ENCODE measurements around the gene ZNF771. TPM values are rescaled to one million over a fixed set of nuclear protein-coding genes. Genes with fewer than 3 reads are reported as not detected.

The ZNF771 gene
- total RNA-seq, 1 experiment from 2014 or later: 11.3 TPM

DNA sequence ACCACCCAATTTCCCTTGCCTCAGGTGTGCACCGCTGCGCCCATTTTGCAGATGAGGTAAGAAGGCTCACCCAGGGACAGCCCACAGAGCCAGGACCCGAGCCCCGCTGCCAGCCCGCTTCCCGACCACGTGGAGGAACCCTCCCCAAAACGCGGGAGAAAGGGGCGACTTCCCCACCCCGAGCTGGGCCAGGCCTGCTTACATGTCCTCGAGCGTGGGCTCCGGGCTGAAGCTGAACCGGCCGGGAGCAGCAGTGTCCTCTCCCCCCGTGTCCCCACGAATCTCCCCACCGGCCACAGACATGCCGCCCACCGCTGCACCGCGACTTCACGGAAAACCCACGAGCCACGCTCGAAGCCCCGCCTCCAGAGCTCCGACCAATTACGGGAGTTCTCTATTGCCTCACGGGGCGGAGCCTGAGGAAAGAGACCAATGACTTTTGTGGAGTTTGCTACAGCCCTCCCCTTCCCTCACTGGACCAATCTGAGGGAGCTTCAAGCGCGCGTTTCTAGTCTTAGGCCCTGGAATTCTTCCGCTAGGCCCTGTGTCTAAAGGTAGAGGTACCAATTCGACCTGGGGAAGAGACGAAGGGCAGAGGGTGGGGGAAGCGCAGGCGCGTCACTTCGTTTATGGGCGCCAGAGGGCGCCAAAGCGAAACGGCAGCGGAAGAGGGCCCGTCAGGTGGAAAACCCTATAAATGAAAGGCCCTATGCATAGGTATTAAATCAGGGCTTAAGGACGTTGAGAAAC lies 22.4 kb downstream of the ZNF771 start, which contains the start of gene DCTPP1:
Gene DCTPP1 (minus strand): TSS at position 353 of the 750 bp plus-strand sequence. CDS start 50 bp downstream, at position 303.
- H3K4me3 Mint-ChIP-seq (ENCODE audit: low read depth, unreplicated experiment): no peak within 1 kb of the TSS
- no peaks in the 10 kb centered on the region for H3K27me3 Mint-ChIP-seq (ENCODE audit: unreplicated experiment)
- intact Hi-C loops (cut with micrococcal nuclease; ENCODE audit: unreplicated experiment): loop anchor here (1.0 to 10.0 kb wide), 4 partner anchors 15 to 198 kb away; partner anchors contain the start of genes SEPHS2, ZNF747 and ZNF785
- no peaks in the 10 kb centered on the region for H3K9me3 Mint-ChIP-seq (ENCODE audit: low read depth, unreplicated experiment)
- peak; percentile 97 for DNase-seq
- H3K36me3 Mint-ChIP-seq (ENCODE audit: insufficient read depth, unreplicated experiment): peaks cover 26% of the 10 kb centered on the region
- TF ChIP-seq CTCF (IDR thresholded peaks at IDR 0.05; ENCODE audit: unreplicated experiment): peak; percentile 92
- CTCF ChIA-PET: interaction anchor here (0.6 to 2.4 kb wide), 33 partner anchors 10 to 410 kb away, joined by 3 to 33 read pairs (median 5); partner anchors contain the start of genes ALDOA, FBRS, PRR14 and TBC1D10B
- no peak within 1 kb of the TSS for H3K27ac Mint-ChIP-seq (ENCODE audit: unreplicated experiment)
- H3K4me1 Mint-ChIP-seq (ENCODE audit: low read depth, unreplicated experiment): peaks cover 17% of the 10 kb centered on the region
- no TSS peak for BruUV-seq (replicated peaks)

DNA sequence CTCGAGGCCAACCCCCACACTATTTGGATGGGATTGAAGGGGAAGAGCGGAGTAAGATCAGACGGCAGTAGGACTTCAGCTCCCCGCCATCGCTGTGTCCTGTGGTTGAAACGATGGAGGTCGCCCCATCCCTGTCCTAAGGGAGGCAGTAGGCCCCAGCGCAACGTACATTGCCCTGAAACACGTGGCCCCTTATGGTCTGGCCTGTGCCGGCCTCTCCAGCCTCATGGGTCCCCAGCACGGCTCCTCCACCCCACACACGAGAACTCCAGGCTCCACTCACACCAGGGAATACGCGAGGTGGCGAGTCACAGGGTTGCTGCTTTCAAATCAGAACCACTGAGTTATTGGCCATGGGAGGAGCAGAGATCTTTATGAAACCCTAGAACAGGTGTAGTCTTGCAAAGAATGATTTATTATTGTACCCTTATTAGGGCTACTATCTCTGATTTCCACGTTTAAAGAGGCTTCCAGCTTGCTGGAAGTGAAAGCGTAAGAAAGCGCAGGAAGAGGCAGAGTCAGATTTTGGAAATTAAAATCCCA lies 23.1 kb downstream of the ZNF771 start:
- no peak for DNase-seq
- Mint-ChIP-seq H3K4me3 (ENCODE audit: low read depth, unreplicated experiment) (no peak overlapping the region), H3K9me3 (ENCODE audit: low read depth, unreplicated experiment) (no peaks in the 10 kb centered on the region)

DNA sequence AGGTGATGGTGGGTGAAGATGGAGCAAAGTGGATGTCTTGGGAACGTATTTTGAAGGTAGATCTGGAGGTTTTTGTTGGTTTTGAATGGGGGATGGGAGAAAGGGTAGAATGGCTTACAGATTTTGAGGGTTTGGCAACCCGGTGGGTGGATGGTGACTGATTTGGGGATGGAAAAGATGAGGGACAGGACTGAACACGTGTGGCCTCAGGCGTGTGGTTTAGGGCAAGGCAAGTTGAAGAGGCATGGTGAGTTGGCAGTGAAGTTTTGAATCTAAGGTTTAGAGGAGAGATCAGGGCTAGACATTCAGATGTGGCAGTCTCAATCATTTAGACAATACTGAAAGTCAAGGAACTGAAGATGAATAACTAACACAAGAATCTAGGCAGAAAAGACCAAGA lies 27.4 kb downstream of the ZNF771 start:
- DNase-seq: no peak
- H3K36me3 Mint-ChIP-seq (ENCODE audit: insufficient read depth, unreplicated experiment): no peaks in the 10 kb centered on the region
- no TSS peak for BruUV-seq (replicated peaks)
- peaks cover 8% of the 10 kb centered on the region for H3K4me1 Mint-ChIP-seq (ENCODE audit: low read depth, unreplicated experiment)
- no peaks in the 10 kb centered on the region for H3K9me3 Mint-ChIP-seq (ENCODE audit: low read depth, unreplicated experiment)
- no peak overlapping the region for H3K4me3 Mint-ChIP-seq (ENCODE audit: low read depth, unreplicated experiment)
- CTCF ChIA-PET: interaction anchor here (0.7 kb wide), 1 partner anchor 189 kb away, joined by 3 read pairs; no protein-coding TSS in a partner anchor
- intact Hi-C loops (cut with micrococcal nuclease; ENCODE audit: unreplicated experiment): loop anchor here (10.0 kb wide), 1 partner anchor 150 kb away; the partner anchor contains the start of gene ZNF785
- H3K27ac Mint-ChIP-seq (ENCODE audit: unreplicated experiment): no peak overlapping the region
- TF ChIP-seq CTCF (IDR thresholded peaks at IDR 0.05; ENCODE audit: unreplicated experiment): no peak
- no peaks in the 10 kb centered on the region for H3K27me3 Mint-ChIP-seq (ENCODE audit: unreplicated experiment)

More for the DNA sequence above, 23.1 kb downstream of the ZNF771 start:
- H3K27ac Mint-ChIP-seq (ENCODE audit: unreplicated experiment): no peak overlapping the region
- H3K4me1 Mint-ChIP-seq (ENCODE audit: low read depth, unreplicated experiment): peaks cover 17% of the 10 kb centered on the region
- no peaks in the 10 kb centered on the region for H3K27me3 Mint-ChIP-seq (ENCODE audit: unreplicated experiment)
- CTCF ChIA-PET: interaction anchor here (0.6 to 2.4 kb wide), 24 partner anchors 10 to 365 kb away, joined by 3 to 33 read pairs (median 8); partner anchors contain the start of genes ALDOA, FBRS, TBC1D10B and ZNF48
- H3K36me3 Mint-ChIP-seq (ENCODE audit: insufficient read depth, unreplicated experiment): peaks cover 20% of the 10 kb centered on the region
- BruUV-seq (replicated peaks): no TSS peak
- peak; percentile 18 for TF ChIP-seq CTCF (IDR thresholded peaks at IDR 0.05; ENCODE audit: unreplicated experiment)
- intact Hi-C loops (cut with micrococcal nuclease; ENCODE audit: unreplicated experiment): loop anchor here (1.0 to 10.0 kb wide), 4 partner anchors 14 to 198 kb away; partner anchors contain the start of genes SEPHS2, ZNF747 and ZNF785

DNA sequence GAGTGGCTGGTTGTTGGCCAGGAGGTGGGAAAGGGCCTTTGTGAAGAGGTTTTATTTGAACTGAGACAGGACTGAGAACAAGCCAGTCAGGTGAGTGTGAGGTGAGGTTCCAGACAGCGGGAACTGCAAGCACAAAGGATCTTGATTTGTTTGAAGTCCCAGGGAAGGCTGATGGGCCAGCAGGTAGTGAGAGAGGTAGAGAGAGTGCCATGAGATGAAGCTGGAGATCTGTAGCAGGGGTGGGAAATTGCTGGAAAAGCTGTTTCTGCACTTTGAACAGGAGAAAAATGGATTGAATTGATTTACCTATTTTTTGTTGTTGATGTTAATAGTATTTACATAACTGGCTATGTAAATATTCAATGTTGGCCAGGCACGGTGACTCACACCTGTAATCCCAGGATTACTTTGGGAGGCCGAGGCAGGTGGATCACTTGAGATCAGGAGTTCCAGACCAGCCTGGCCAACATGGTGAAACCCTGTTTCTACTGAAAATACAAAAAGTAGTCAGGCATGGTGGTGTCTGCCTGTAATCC lies 30.2 kb downstream of the ZNF771 start:
- TF ChIP-seq CTCF (IDR thresholded peaks at IDR 0.05; ENCODE audit: unreplicated experiment): no peak
- peaks cover 8% of the 10 kb centered on the region for H3K4me1 Mint-ChIP-seq (ENCODE audit: low read depth, unreplicated experiment)
- H3K36me3 Mint-ChIP-seq (ENCODE audit: insufficient read depth, unreplicated experiment): peaks cover 8% of the 10 kb centered on the region
- peak overlapping the region; percentile 25 for H3K27ac Mint-ChIP-seq (ENCODE audit: unreplicated experiment)
- intact Hi-C loops (cut with micrococcal nuclease; ENCODE audit: unreplicated experiment): loop anchor here (10.0 kb wide), 1 partner anchor 147 kb away; the partner anchor contains the start of gene ZNF785
- CTCF ChIA-PET: no interaction called here
- H3K27me3 Mint-ChIP-seq (ENCODE audit: unreplicated experiment): no peaks in the 10 kb centered on the region
- peak; percentile 4 for DNase-seq
- no peaks in the 10 kb centered on the region for H3K9me3 Mint-ChIP-seq (ENCODE audit: low read depth, unreplicated experiment)
- H3K4me3 Mint-ChIP-seq (ENCODE audit: low read depth, unreplicated experiment): no peak overlapping the region
- BruUV-seq (replicated peaks): no TSS peak

Measured in Calu3 (cell line).